WTC11 (cell line): ENCODE measurements around the gene KCNK7. TPM values are rescaled to one million over a fixed set of nuclear protein-coding genes. Genes with fewer than 3 reads are reported as not detected.
A peak's percentile ranks its signal among the peaks of the same experiment; 100 is the strongest.

Source experiments
- ATAC-seq: fragments of 200-7000 bp; cut with Tn5 transposase; 2 replicates; pipeline ENCODE4 v1.10.0; 2021; ENCODE audit warnings: mild to moderate bottlenecking, moderate library complexity
- CTCF ChIA-PET: fragments of 300-600 bp; sonication (Branson Sonifier 250); formaldehyde crosslinking; loops from one replicate; lab custom pipeline; 2021; ENCODE audit warnings: antibody characterized with exemption; lab: Charles Lee
- POLR2A ChIA-PET: fragments of 350-600 bp; sonication (Branson Sonifier 250); formaldehyde crosslinking; loops from one replicate; lab custom pipeline; 2021; ENCODE audit warnings: antibody characterized with exemption; lab: Charles Lee
- DNase-seq: peaks from one replicate; pipeline ENCODE4 v3.0.0; 2021; ENCODE audit warnings: low spot score
- H3K27ac Mint-ChIP-seq: 2 replicates; pipeline ENCODE4 v1.8.0; 2021; ENCODE audit warnings: mixed read lengths
- H3K27me3 Mint-ChIP-seq: 2 replicates; pipeline ENCODE4 v1.8.0; 2021; ENCODE audit warnings: low read depth, mild to moderate bottlenecking, moderate library complexity, mixed read lengths
- H3K36me3 Mint-ChIP-seq: 2 replicates; pipeline ENCODE4 v1.8.0; 2021; ENCODE audit warnings: mixed read lengths
- H3K4me1 Mint-ChIP-seq: 2 replicates; pipeline ENCODE4 v1.8.0; 2022; ENCODE audit warnings: mixed read lengths
- H3K4me3 Mint-ChIP-seq: 2 replicates; pipeline ENCODE4 v1.8.0; 2021; ENCODE audit warnings: mild to moderate bottlenecking, moderate library complexity, mixed read lengths
- H3K9me3 Mint-ChIP-seq: 2 replicates; pipeline ENCODE4 v1.8.0; 2021; ENCODE audit warnings: mixed read lengths
- ATF3 ChIP-seq: sonication (generic); formaldehyde crosslinking; conservative IDR thresholded peaks from 2 replicates; pipeline ENCODE4 v1.8.1; 2022; ENCODE audit warnings: mild to moderate bottlenecking, missing genetic modification reagents
- CTCF ChIP-seq: fragments of 200-600 bp; IDR thresholded peaks from 2 replicates; pipeline ENCODE4 v1.8.0; 2022; ENCODE audit warnings: antibody characterized with exemption
- EMX1 ChIP-seq: fragments of 250-450 bp; sonication (Bioruptor Pico); IDR thresholded peaks from 2 replicates; pipeline ENCODE4 v1.8.0; 2021; ENCODE audit warnings: mild to moderate bottlenecking
- ERG ChIP-seq: fragments of 250-450 bp; sonication (Bioruptor Pico); IDR thresholded peaks from 2 replicates; pipeline ENCODE4 v1.8.0; 2021; ENCODE audit warnings: mild to moderate bottlenecking
- ESRRA ChIP-seq: sonication (generic); formaldehyde crosslinking; IDR thresholded peaks from 2 replicates; pipeline ENCODE4 v1.8.1; 2022; ENCODE audit warnings: mild to moderate bottlenecking, missing genetic modification reagents, borderline replicate concordance
- FOXK1 ChIP-seq: sonication (generic); formaldehyde crosslinking; IDR thresholded peaks from 2 replicates; pipeline ENCODE4 v1.8.0; 2022; ENCODE audit warnings: mild to moderate bottlenecking, moderate library complexity, missing genetic modification reagents
- GABPB1 ChIP-seq: sonication (generic); formaldehyde crosslinking; IDR thresholded peaks from 2 replicates; pipeline ENCODE4 v1.8.1; 2023; ENCODE audit warnings: mild to moderate bottlenecking, missing genetic modification reagents
- HMGA2 ChIP-seq: fragments of 250-450 bp; sonication (Bioruptor Pico); IDR thresholded peaks from 2 replicates; pipeline ENCODE4 v1.4.0; 2021; ENCODE audit warnings: mild to moderate bottlenecking, moderate library complexity
- HMGXB4 ChIP-seq: sonication (generic); formaldehyde crosslinking; IDR thresholded peaks from 2 replicates; pipeline ENCODE4 v1.8.1; 2023; ENCODE audit warnings: mild to moderate bottlenecking, moderate library complexity, missing genetic modification reagents
- NFE2L1 ChIP-seq: sonication (generic); formaldehyde crosslinking; IDR thresholded peaks from 2 replicates; pipeline ENCODE4 v1.8.1; 2023; ENCODE audit warnings: missing genetic modification reagents
- NR1H2 ChIP-seq: sonication (generic); formaldehyde crosslinking; IDR thresholded peaks from 2 replicates; pipeline ENCODE4 v1.9.0; 2021; ENCODE audit warnings: mild to moderate bottlenecking, moderate library complexity, missing genetic modification reagents
- PRDM15 ChIP-seq: sonication (generic); formaldehyde crosslinking; IDR thresholded peaks from 2 replicates; pipeline ENCODE4 v1.8.0; 2022; ENCODE audit warnings: missing genetic modification reagents
- RORB ChIP-seq: fragments of 250-450 bp; sonication (Bioruptor Pico); IDR thresholded peaks from 2 replicates; pipeline ENCODE4 v1.9.0; 2021; ENCODE audit warnings: mild to moderate bottlenecking
- SOX15 ChIP-seq: fragments of 250-450 bp; sonication (Bioruptor Pico); IDR thresholded peaks from 2 replicates; pipeline ENCODE4 v1.9.0; 2021; ENCODE audit warnings: mild to moderate bottlenecking
- SP1 ChIP-seq: sonication (generic); formaldehyde crosslinking; conservative IDR thresholded peaks from 2 replicates; pipeline ENCODE4 v1.8.1; 2022; ENCODE audit warnings: missing genetic modification reagents
- STAT6 ChIP-seq: sonication (generic); formaldehyde crosslinking; conservative IDR thresholded peaks from 2 replicates; pipeline ENCODE4 v1.8.1; 2023; ENCODE audit warnings: mild to moderate bottlenecking, low read depth, missing genetic modification reagents, moderate library complexity
- ZBTB21 ChIP-seq: sonication (generic); formaldehyde crosslinking; IDR thresholded peaks from 2 replicates; pipeline ENCODE4 v1.8.1; 2023; ENCODE audit warnings: mild to moderate bottlenecking, missing genetic modification reagents, borderline replicate concordance
- ZBTB43 ChIP-seq: sonication (generic); formaldehyde crosslinking; IDR thresholded peaks from 2 replicates; pipeline ENCODE4 v1.8.1; 2023; ENCODE audit warnings: mild to moderate bottlenecking, missing genetic modification reagents
- ZNF121 ChIP-seq: sonication (generic); formaldehyde crosslinking; IDR thresholded peaks from 2 replicates; pipeline ENCODE4 v1.8.0; 2023; ENCODE audit warnings: missing genetic modification reagents
- ZNF219 ChIP-seq: sonication (generic); formaldehyde crosslinking; IDR thresholded peaks from 2 replicates; pipeline ENCODE4 v1.8.0; 2023; ENCODE audit warnings: missing genetic modification reagents, mild to moderate bottlenecking, borderline replicate concordance
- ZNF317 ChIP-seq: sonication (generic); formaldehyde crosslinking; IDR thresholded peaks from 2 replicates; pipeline ENCODE4 v1.8.1; 2023; ENCODE audit warnings: low read depth, mild to moderate bottlenecking, moderate library complexity, missing genetic modification reagents, borderline replicate concordance
- ZNF512 ChIP-seq: sonication (generic); formaldehyde crosslinking; IDR thresholded peaks from 2 replicates; pipeline ENCODE4 v1.8.1; 2022; ENCODE audit warnings: missing genetic modification reagents, borderline replicate concordance
- ZNF671 ChIP-seq: fragments of 250-450 bp; sonication (Bioruptor Pico); IDR thresholded peaks from 2 replicates; pipeline ENCODE4 v1.8.0; 2021; ENCODE audit warnings: mild to moderate bottlenecking
- total RNA-seq: library from RNA; stranded (reverse); gene quantifications from 3 replicates; pipeline ENCODE4 v1.2.3, GENCODE V29; 2021

KCNK7 gene
- total RNA-seq, 1 experiment from 2014 or later = 1.4 TPM

GRCh38 chr11:65574109-65574810 is 21.3 kb downstream of the KCNK7 start:
- CTCF ChIA-PET = interaction anchor here (0.7 to 6.1 kb wide), 10 partner anchors 9 to 285 kb away, joined by 3 to 270 read pairs (median 8); partner anchors contain the start of genes KCNK7 and MUS81
- H3K27ac Mint-ChIP-seq = no peak overlapping the region
- peak overlapping the region; percentile 84 for H3K4me3 Mint-ChIP-seq
- H3K4me1 Mint-ChIP-seq = peaks cover 39% of the 10 kb centered on the region
- no peaks in the 10 kb centered on the region for H3K36me3 Mint-ChIP-seq
- DNase-seq = peak; percentile 90
- no peaks in the 10 kb centered on the region for H3K9me3 Mint-ChIP-seq
- peaks cover 38% of the 10 kb centered on the region for H3K27me3 Mint-ChIP-seq
- ATAC-seq = peak; percentile 50
- POLR2A ChIA-PET = interaction anchor here (2.1 kb wide), 1 partner anchor 64 kb away, joined by 4 read pairs; the partner anchor contains the start of gene SIPA1
- 0 out of 2 replicates have a peak, but pooled peaks have one; percentile 17 for TF ChIP-seq FOXK1 (CRISPR knock-in tag)
- TF ChIP-seq HMGXB4 (CRISPR knock-in tag) = peak; percentile 57; the same call in 1 of the 2 replicates
- no peak for TF ChIP-seq ZNF219 (CRISPR knock-in tag)
- TF ChIP-seq ZBTB21 (CRISPR knock-in tag) = no peak
- TF ChIP-seq STAT6 (CRISPR knock-in tag) = no peak
- TF ChIP-seq RORB (CRISPR knock-in tag) = no peak
- TF ChIP-seq ZNF317 (CRISPR knock-in tag) = no peak
- TF ChIP-seq SP1 (CRISPR knock-in tag) = peak; percentile 50; the same call in 1 of the 2 replicates
- TF ChIP-seq NFE2L1 = no peak
- TF ChIP-seq PRDM15 (CRISPR knock-in tag) = 0 out of 2 replicates have a peak, but pooled peaks have one; percentile 21
- TF ChIP-seq ESRRA (CRISPR knock-in tag) = no peak
- peak; percentile 30 for TF ChIP-seq GABPB1
- TF ChIP-seq ZBTB43 (CRISPR knock-in tag) = no peak
- no peak for TF ChIP-seq NR1H2 (CRISPR knock-in tag)
- no peak for TF ChIP-seq ZNF121
- TF ChIP-seq ATF3 (CRISPR knock-in tag) = no peak
- no peak for TF ChIP-seq HMGA2 (CRISPR knock-in tag)
- no peak for TF ChIP-seq ERG (CRISPR knock-in tag)
- TF ChIP-seq EMX1 (CRISPR knock-in tag) = no peak
- TF ChIP-seq ZNF671 (CRISPR knock-in tag) = no peak
- no peak for TF ChIP-seq SOX15 (CRISPR knock-in tag)
- TF ChIP-seq CTCF = peak; percentile 91
- TF ChIP-seq ZNF512 (CRISPR knock-in tag) = no peak
